ENCODE measurements around the gene CTCFL. TPM values are rescaled to one million over a fixed set of nuclear protein-coding genes. Genes with fewer than 3 reads are reported as not detected.

CTCFL gene
- total and polyA plus RNA-seq, 2 of the 13 experiments (the other 11 are each of a cell fraction or from before 2014, with no cell fraction given): 0.04 TPM; not detected in 1

DNA sequence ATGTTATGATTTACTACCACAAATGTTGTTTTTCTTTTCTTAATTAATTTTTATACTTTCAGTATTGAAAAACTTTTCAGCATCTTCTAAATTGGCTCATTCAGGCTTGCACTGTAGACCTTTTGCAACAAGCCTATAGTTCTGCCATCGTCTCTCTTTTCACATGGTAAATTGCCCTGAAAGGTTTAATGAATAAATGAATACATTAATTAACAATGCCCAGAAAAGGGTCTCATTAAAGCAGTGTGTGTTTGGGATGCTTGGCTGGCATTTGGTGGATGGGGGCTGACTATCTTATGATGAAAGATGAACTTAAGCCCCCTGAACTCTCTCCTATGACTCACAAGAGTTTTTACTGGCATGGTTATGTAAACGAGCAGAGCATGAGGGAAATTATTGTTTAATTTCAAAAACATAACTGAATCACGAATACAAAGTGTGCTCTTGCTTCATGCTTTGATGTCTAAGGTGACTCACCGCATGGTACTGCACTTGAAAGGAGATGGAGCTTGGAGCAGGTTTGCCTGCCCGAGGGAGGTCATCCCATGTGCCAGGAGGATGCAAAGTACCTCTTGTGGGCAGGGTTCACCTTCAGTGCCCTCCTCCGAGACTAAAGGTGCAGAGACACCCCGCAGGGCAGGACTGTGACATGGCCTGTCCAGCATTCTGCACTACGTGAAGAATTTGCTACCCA, 22.2 kb upstream of the CTCFL start (continued):
- TF ChIP-seq, protein P1, sequence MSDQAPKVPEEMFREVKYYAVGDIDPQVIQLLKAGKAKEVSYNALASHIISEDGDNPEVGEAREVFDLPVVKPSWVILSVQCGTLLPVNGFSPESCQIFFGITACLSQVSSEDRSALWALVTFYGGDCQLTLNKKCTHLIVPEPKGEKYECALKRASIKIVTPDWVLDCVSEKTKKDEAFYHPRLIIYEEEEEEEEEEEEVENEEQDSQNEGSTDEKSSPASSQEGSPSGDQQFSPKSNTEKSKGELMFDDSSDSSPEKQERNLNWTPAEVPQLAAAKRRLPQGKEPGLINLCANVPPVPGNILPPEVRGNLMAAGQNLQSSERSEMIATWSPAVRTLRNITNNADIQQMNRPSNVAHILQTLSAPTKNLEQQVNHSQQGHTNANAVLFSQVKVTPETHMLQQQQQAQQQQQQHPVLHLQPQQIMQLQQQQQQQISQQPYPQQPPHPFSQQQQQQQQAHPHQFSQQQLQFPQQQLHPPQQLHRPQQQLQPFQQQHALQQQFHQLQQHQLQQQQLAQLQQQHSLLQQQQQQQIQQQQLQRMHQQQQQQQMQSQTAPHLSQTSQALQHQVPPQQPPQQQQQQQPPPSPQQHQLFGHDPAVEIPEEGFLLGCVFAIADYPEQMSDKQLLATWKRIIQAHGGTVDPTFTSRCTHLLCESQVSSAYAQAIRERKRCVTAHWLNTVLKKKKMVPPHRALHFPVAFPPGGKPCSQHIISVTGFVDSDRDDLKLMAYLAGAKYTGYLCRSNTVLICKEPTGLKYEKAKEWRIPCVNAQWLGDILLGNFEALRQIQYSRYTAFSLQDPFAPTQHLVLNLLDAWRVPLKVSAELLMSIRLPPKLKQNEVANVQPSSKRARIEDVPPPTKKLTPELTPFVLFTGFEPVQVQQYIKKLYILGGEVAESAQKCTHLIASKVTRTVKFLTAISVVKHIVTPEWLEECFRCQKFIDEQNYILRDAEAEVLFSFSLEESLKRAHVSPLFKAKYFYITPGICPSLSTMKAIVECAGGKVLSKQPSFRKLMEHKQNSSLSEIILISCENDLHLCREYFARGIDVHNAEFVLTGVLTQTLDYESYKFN (CRISPR knock-in tag; conservative IDR thresholded peaks at IDR 0.05): peak; percentile 63; the same call in 1 of the 2 replicates
- no peak for TF ChIP-seq FOXC1 (CRISPR knock-in tag; IDR thresholded peaks at IDR 0.05; ENCODE audit: borderline replicate concordance)
- 0 out of 2 replicates have a peak, but pooled peaks have one; percentile 68 for TF ChIP-seq KDM6A (CRISPR knock-in tag; IDR thresholded peaks at IDR 0.05; ENCODE audit: low read depth)
- TF ChIP-seq, protein P2, sequence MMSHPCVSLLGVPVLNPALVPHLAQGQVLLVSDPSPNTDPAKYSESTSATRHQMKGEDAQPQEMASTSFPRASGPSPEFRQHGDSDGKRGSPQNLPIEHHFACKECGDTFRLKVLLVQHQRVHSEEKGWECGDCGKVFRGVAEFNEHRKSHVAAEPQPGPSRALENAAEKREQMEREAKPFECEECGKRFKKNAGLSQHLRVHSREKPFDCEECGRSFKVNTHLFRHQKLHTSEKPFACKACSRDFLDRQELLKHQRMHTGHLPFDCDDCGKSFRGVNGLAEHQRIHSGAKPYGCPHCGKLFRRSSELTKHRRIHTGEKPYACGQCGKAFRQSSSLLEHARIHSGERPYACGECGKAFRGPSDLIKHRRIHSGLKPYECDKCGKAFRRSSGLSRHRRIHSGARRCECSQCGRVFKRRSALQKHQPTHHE (CRISPR knock-in tag; IDR thresholded peaks at IDR 0.05; ENCODE audit: borderline replicate concordance): no peak
- peak; percentile 27; the same call in 1 of the 2 replicates for TF ChIP-seq MBD4 (IDR thresholded peaks at IDR 0.05; ENCODE audit: borderline replicate concordance, low read length)
- no peak for TF ChIP-seq HNF4A (CRISPR knock-in tag; IDR thresholded peaks at IDR 0.05)
- peak; percentile 54; the same call in 1 of the 2 replicates for TF ChIP-seq NR2C2 (CRISPR knock-in tag; IDR thresholded peaks at IDR 0.05; ENCODE audit: borderline replicate concordance)
- TF ChIP-seq, protein P3, sequence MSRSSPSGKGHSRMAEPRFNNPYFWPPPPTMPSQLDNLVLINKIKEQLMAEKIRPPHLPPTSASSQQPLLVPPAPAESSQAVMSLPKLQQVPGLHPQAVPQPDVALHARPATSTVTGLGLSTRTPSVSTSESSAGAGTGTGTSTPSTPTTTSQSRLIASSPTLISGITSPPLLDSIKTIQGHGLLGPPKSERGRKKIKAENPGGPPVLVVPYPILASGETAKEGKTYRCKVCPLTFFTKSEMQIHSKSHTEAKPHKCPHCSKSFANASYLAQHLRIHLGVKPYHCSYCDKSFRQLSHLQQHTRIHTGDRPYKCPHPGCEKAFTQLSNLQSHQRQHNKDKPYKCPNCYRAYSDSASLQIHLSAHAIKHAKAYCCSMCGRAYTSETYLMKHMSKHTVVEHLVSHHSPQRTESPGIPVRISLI (CRISPR knock-in tag; IDR thresholded peaks at IDR 0.05; ENCODE audit: borderline replicate concordance): no peak
- TF ChIP-seq ZNF850 (CRISPR knock-in tag; conservative IDR thresholded peaks at IDR 0.05): no peak
- peak; percentile 61 for TF ChIP-seq CEBPG (CRISPR knock-in tag; IDR thresholded peaks at IDR 0.05)
- TF ChIP-seq TP53 (CRISPR knock-in tag; conservative IDR thresholded peaks at IDR 0.05): no peak
- TF ChIP-seq ZBTB3 (CRISPR knock-in tag; IDR thresholded peaks at IDR 0.05; ENCODE audit: borderline replicate concordance, low read depth): no peak
- no peak for TF ChIP-seq HMGA1 (CRISPR knock-in tag; conservative IDR thresholded peaks at IDR 0.05)
- TF ChIP-seq ZNF557 (CRISPR knock-in tag; IDR thresholded peaks at IDR 0.05): no peak
- TF ChIP-seq, protein P4, sequence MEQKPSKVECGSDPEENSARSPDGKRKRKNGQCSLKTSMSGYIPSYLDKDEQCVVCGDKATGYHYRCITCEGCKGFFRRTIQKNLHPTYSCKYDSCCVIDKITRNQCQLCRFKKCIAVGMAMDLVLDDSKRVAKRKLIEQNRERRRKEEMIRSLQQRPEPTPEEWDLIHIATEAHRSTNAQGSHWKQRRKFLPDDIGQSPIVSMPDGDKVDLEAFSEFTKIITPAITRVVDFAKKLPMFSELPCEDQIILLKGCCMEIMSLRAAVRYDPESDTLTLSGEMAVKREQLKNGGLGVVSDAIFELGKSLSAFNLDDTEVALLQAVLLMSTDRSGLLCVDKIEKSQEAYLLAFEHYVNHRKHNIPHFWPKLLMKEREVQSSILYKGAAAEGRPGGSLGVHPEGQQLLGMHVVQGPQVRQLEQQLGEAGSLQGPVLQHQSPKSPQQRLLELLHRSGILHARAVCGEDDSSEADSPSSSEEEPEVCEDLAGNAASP (CRISPR knock-in tag; IDR thresholded peaks at IDR 0.05; ENCODE audit: borderline replicate concordance): peak; percentile 44; the same call in 1 of the 2 replicates
- TF ChIP-seq ZNF10 (CRISPR knock-in tag; IDR thresholded peaks at IDR 0.05; ENCODE audit: borderline replicate concordance, low read depth): no peak
- TF ChIP-seq, protein P5, sequence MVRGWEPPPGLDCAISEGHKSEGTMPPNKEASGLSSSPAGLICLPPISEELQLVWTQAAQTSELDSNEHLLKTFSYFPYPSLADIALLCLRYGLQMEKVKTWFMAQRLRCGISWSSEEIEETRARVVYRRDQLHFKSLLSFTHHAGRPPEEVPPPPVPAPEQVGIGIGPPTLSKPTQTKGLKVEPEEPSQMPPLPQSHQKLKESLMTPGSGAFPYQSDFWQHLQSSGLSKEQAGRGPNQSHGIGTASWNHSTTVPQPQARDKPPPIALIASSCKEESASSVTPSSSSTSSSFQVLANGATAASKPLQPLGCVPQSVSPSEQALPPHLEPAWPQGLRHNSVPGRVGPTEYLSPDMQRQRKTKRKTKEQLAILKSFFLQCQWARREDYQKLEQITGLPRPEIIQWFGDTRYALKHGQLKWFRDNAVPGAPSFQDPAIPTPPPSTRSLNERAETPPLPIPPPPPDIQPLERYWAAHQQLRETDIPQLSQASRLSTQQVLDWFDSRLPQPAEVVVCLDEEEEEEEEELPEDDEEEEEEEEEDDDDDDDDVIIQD (CRISPR knock-in tag; IDR thresholded peaks at IDR 0.05; ENCODE audit: low read depth): peak; percentile 79; the same call in 1 of the 2 replicates
- TF ChIP-seq, protein P6, sequence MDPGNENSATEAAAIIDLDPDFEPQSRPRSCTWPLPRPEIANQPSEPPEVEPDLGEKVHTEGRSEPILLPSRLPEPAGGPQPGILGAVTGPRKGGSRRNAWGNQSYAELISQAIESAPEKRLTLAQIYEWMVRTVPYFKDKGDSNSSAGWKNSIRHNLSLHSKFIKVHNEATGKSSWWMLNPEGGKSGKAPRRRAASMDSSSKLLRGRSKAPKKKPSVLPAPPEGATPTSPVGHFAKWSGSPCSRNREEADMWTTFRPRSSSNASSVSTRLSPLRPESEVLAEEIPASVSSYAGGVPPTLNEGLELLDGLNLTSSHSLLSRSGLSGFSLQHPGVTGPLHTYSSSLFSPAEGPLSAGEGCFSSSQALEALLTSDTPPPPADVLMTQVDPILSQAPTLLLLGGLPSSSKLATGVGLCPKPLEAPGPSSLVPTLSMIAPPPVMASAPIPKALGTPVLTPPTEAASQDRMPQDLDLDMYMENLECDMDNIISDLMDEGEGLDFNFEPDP (CRISPR knock-in tag; conservative IDR thresholded peaks at IDR 0.05): no peak
- peak; percentile 94 for TF ChIP-seq HMG20A (CRISPR knock-in tag; IDR thresholded peaks at IDR 0.05; ENCODE audit: borderline replicate concordance)
